ENCODE measurements around the gene NKRF.
A peak's percentile ranks its signal among the peaks of the same experiment; 100 is the strongest.
"Not testable (repeated sequence)": the region's sequence is repeated elsewhere in the genome, so short reads cannot be mapped to it uniquely, and the experiment has no call there.

NKRF gene

GRCh38 chrX:119606280-119607017 lies at the start of gene NKRF:
Gene NKRF, minus strand, starts transcription at chrX:119606424.
- DNase-seq (ENCODE audit: low read depth) = peak; percentile 83

GRCh38 chrX:119655125-119655524 lies 48.9 kb upstream of the NKRF start:
- DNase-seq (ENCODE audit: low read depth) = peak; percentile 43

DNA sequence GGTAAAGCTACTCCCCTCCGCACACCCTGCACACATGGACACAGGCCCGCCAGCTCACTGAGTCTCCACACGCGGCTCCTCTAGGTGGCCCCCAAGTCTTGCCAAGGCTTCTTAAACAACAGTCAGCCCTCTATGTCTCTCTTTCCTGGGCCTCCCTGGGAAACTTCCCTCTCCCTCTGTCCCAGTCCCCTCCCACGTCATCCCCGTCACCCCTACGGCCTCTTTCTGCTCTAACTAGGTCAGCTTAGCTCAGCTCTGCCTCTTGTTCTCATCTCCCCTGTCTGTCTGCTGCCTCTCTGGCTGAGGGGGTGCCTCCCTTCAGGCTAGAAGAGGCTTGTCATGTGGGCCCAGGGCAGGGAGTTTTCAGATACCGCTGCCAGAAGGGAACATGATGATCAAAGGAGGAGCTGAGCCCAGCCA lies 47.9 kb upstream of the NKRF start:
- DNase-seq (ENCODE audit: low read depth) = no peak

DNA sequence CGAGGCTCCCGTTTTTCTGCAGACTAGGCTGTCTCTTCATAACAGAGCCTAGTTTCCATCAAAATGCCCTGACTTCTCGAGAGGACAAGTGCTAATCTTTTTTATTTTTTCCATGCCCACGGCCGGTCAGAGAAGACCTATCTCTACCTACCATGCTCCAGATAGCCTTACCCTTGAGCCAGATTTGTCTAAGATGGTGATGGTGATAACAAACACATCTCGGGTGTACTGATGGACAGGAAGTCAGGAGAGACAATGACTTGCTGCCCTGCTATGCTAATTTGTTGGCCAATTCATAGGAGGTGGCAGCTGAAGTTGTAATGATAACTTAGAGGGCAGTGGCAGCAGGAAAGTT lies 42.2 kb upstream of the NKRF start:
- DNase-seq (ENCODE audit: low read depth) = no peak

GRCh38 chrX:119647552-119648420 lies 41.6 kb upstream of the NKRF start:
- DNase-seq (ENCODE audit: low read depth) = peak; percentile 56

- DNase-seq (ENCODE audit: low read depth) = no peak
Observed at GRCh38 chrX:119647089-119647488, 40.9 kb upstream of the NKRF start.

GRCh38 chrX:119646515-119646914 lies 40.3 kb upstream of the NKRF start:
- DNase-seq (ENCODE audit: low read depth) = no peak

GRCh38 chrX:119643696-119644095 lies 37.5 kb upstream of the NKRF start:
- no peak for DNase-seq (ENCODE audit: low read depth)

DNA sequence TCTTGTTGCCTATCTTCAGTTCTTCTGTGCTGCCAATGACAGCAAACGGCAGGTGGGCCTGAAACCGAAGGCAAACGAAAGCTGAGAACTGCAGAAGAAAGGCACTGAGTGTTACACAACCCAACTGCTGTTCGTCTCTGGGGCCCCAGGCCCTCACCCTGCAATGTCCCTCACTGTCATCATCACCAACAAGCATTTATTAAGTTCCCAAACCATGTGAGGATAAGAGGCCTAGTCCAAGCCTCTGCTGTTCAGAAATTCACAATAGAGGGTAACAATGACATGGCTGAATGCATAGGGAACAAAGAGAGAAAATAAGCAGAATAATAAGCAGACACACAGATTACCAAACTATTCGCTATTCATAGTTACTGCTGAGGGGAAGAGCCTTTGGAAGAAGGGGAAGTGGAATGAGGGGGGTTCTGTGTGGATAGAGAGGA lies 34.5 kb upstream of the NKRF start:
- DNase-seq (ENCODE audit: low read depth) = no peak

DNA sequence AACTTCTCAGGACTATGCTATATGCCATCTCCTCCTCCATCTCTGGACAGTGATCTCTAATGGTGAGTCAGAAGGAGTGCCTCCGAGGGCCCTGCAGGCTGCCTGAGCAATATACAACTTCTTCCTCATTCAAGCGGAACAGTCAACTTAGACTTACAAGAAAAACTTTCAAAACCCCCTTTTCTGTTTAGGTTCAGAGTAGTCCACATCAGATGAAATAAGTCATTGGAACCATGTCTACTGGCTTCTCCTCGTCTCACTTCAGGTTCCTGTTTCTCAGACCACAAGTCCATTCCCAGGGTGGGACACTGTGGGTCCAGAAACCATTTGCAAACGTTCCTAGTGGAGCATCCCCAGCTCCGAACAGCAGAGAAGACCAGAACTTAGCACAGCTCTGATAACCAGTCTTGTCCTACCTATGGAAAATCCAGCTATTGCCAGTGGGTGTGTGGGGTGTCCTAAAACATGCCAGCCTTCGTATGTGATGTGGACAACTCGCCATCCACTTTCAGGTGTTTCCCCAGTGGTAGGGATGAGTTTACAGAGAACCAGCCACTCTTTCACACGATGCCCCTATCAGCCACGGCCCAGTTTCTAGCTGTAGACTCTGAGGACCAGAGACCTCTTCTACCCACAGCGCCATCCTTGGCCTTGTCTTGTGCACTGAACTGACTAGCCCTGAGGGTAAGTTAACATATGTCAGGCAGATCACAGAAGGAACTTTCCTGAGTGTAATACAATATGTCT lies 32.7 kb upstream of the NKRF start:
- no peak for DNase-seq (ENCODE audit: low read depth)

DNA sequence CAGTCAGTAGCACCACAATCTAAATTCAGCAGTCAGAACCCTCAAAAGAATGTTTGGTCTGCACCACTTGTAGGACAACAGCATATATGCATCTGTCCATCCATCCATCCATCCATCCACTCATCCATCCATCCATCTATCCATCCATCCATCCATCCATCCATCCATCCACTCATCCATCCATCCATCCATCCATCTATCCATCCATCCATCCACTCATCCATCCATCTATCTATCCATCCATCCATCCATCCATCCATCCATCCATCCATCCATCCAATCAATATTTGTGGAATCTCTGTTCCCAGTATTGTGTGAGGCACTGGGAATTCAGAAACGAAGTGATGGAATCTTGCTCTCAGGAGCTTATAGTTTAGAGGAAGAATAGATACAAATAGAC lies 31.2 kb upstream of the NKRF start:
- not testable (repeated sequence) for DNase-seq (ENCODE audit: low read depth)

DNA sequence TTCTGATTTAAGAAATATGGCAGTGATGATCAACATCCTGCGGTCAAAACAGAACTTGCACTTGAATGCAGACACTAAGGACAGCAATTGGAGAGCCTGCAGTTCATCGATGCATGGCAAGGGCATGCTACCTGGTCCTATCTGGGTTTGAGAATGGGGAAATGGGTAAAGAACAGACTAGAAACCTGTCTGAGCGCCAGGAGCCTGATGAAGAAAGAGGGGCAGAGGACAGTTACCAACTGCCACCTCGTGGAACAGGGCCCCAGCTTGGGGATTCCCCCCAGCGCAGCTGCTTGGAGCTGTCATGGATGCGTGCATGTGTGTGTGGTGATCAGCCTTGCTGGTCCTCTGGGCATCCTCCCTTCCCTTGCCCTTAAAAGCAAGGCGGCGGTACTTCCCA lies 30.2 kb upstream of the NKRF start:
- no peak for DNase-seq (ENCODE audit: low read depth)

DNA sequence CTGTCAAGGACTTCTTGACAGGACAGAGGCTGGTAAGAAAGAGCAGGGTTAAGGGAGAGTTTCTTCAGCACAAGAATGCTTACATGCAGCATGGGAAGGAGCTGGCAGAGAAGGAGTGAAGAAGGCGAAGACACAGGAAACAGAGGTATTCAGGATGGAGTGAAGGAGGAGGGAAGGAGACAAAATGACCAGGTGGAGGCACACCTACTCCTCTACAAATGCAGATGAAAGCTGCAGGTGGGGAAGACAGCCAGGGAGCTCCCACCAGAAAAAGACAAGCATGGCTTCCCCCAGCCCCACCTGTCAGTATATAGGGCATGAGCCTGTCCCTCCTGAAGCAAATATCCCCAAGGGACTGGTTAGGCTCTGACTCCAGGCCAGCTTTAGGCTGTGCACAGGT lies 29.6 kb upstream of the NKRF start:
- DNase-seq (ENCODE audit: low read depth) = no peak

GRCh38 chrX:119635179-119635578 lies 29.0 kb upstream of the NKRF start:
- DNase-seq (ENCODE audit: low read depth) = no peak

DNA sequence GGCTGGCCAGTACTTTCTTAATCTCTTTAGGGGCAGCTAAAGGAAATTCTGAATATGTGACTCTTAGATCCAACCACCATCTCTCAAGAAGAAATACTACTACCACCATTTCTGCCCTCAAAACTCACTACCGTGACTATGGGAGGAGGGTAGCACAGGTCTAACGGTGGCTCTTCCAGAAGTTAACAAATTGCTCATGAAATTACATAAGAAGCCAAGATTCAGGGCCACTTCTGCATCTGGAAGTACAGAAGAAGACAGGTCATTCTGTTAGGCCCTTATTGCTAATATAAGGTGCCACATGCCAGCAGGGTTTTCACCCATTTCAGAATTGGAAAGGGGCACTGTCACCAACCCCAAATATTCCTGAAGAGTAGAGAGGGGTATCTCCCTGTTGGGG lies 19.6 kb upstream of the NKRF start:
- DNase-seq (ENCODE audit: low read depth) = no peak

GRCh38 chrX:119624951-119625668 lies 18.9 kb upstream of the NKRF start:
- no peak for DNase-seq (ENCODE audit: low read depth)

DNA sequence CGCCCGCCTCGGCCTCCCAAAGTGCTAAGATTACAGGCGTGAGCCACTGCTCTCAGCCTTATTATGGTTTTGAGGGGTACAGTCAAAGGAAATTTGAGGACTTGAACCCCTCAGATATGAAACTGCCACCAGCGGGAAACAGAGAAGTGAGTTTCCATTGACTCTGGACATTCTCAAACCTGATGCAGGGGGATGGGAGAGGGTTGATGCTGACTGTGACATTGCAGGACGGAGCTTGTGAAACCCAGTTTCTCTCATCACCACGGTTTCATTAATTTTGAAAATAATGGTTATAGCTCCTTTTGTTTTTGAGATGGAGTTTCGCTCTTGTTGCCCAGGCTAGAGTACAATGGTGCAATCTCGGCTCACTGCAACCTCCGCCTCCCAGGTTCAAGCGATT lies 18.2 kb upstream of the NKRF start:
- DNase-seq (ENCODE audit: low read depth) = no peak

- DNase-seq (ENCODE audit: low read depth) = no peak
Observed at GRCh38 chrX:119622356-119623232, 16.4 kb upstream of the NKRF start.

- no peak for DNase-seq (ENCODE audit: low read depth)
Observed at GRCh38 chrX:119618439-119618838, 12.2 kb upstream of the NKRF start.

DNA sequence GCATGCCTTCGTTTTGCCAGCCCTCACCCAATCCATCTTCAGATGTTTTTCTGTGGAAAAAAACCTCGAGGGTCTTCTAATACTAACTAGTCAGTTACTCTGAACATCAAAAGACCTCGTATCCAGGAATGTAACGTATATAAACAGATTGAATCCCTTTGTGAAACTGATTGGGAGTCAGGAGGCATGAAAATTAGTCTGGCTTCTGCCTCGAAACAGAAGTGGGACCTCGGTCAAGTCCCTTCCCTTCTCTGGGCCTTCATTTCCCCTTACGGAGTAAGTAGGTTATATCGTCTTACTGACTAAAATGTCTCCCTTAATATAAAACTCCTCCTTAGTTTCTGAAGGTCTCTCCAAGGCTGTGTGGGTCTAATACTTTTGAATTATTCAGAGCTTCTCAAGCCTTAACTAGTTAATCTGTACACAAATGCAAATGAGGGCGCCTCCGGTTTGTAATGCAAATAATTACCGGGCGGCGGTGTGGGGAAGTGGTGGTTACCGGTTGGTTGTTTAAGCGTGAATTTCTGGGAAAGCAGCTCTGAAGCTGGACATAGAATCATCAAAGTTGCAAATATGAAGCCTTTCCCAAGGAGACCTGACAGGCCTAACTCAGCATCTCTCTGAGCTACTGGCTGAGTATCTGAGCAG lies 11.4 kb upstream of the NKRF start:
- no peak for DNase-seq (ENCODE audit: low read depth)

GRCh38 chrX:119614776-119615175 lies 8.6 kb upstream of the NKRF start:
- no peak for DNase-seq (ENCODE audit: low read depth)

Measured in activated T-cell treated with anti-CD3 and anti-CD28 coated beads for 24 hours (primary cell).